CD4-positive, alpha-beta T cell treated with Interferon gamma for 1 hour (primary cell): ENCODE data around the gene LINC01488.

ENCODE experiments used
- DNase-seq: peaks from one replicate; pipeline ENCODE4 v3.0.0-alpha.2; 2020

Gene LINC01488

DNA sequence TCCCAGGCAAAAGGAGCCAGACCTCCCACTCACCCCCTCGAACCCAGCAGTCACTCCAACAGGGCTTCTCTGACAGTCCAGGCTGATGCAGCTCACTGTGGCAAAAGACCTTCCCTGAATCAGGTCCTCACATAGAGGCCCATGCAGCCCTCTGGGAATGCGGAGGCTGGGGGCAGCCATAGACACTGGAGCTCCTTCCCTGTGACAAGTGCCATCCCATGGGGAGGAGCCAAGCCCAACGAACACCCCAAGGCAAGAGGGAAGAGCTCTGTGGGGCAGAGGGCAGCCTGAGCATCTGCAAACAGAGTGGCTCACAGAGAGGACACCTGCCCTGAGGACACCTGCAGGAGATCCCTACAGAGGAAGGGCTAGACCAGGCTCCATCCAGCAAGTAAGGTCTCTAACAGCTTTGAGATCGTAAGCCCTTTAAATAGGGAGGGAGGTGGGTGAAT is at the start of gene LINC01488:
TSS of gene LINC01488 (plus strand) at position 271 of the 452 bp plus-strand sequence.
- no peak for DNase-seq

DNA sequence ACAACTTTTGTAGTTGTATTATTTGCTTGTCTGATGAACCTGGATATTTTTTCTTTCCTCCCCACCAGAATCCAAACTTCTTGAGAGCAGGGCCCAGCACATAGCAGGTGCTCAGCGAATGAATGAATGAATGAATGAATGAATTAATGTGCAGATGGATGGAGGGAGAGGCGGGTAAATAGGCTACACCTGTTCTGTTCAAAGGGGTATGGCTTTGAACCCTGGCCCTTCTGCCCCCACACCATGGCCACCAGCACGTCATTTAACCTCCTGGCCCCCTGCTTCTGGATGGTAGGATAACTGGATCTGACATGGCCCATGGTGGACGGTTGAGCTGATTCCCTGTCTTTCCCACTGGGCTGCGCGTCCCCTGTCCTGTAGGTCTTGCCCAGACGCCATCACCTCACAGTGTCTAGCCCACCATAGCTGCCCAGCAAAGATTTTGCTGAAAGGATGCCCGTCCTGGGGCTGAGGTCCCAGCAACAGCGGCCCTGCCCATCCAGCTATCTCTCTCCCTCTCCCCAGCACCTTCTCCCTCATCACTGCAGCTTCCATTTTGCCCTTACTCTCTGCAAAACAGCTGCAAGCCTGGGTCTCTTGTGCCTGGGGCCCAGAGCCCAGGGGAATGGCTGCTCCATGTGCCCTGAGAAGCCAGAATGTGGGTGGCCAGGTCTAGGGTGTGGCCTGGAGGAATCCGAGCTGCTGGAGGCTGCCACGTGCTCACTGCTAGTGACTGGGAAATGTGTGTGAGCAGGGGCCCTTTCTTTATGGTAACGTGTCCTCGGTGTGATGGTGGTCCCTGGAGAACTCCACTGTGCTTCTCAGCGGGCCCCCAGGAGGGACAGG is 49.3 kb upstream of the LINC01488 start:
- no peak for DNase-seq

DNA sequence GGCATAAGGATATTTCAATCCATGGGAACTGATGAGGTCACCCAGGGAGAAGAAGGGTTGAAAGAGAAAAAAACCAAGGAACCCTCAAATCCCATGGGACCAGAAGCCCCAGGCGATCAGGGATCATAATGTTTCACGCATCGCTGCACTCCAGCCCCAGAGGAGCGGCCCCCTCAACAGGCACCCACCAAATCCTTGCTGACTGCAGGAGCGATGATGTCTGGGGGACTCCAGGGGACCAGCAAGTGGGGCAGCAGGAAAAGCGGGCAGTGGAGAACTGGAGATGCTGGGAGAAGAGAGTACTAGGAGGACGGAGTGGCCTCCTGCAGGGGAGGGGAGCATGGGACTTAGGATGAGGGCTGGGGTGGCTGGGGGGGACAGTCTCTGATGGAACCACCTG is 47.7 kb upstream of the LINC01488 start:
- DNase-seq = no peak

DNA sequence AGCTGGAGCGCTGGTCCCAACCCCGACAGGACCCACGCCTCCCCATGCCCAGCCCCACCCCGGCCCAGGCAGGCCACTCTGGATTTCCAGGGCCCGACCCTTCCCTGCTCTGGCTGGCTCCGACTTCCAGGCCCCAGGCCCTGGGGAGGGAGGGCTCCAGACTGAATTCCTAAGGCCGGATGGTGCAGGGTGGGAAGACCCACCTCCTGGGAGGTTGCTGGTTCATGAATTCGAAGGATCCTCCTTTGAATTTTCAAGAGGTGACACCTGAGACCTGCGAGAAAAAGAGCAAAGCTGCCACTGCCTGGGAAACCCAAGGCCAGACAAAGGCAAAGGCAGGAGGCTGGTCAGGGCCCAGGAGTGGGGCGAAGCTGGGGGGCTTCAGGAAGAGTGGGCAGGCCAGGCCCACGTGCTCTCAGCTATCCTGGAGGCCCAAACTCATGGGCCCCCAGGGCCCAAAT is 47.0 kb upstream of the LINC01488 start:
- no peak for DNase-seq

DNA sequence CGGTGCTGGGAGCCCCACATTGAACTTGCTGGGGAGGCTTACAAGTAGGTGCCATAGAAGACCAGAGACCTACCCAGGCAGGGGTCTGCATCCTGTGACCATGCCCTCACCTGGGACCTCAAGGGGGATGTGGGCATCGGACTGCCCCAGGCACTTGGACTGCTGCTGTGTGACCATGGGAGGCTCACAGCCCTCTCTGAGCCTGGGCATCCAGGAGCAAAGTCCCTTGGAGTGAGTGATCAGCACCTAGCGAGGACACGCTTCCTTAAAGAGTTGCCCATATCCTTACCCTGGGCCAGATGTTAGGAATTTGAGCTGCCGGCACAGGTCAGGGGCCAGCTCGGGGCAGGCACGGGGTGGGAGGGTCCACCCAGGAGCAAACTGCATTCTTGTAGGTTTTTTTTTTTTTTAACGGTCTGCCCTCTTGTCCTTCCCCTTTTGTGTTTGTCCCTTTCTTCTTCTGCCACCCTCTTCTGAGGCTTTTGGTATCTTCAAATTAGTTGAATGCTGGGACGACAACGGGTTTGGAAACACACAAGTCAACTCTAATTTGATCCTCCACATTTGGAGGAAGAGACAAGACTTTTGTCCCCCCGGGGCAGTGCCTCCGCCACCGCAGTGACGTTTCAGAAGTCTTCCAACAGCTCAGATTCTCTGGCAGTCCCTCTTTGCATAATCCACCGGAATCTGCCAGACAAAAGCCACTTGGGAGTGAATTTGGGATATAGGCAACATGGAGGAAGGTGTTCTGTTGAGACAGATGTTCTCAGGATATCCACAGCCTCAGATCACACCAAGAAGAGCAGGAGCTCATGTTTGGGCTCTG is 46.1 kb upstream of the LINC01488 start:
- DNase-seq = no peak

DNA sequence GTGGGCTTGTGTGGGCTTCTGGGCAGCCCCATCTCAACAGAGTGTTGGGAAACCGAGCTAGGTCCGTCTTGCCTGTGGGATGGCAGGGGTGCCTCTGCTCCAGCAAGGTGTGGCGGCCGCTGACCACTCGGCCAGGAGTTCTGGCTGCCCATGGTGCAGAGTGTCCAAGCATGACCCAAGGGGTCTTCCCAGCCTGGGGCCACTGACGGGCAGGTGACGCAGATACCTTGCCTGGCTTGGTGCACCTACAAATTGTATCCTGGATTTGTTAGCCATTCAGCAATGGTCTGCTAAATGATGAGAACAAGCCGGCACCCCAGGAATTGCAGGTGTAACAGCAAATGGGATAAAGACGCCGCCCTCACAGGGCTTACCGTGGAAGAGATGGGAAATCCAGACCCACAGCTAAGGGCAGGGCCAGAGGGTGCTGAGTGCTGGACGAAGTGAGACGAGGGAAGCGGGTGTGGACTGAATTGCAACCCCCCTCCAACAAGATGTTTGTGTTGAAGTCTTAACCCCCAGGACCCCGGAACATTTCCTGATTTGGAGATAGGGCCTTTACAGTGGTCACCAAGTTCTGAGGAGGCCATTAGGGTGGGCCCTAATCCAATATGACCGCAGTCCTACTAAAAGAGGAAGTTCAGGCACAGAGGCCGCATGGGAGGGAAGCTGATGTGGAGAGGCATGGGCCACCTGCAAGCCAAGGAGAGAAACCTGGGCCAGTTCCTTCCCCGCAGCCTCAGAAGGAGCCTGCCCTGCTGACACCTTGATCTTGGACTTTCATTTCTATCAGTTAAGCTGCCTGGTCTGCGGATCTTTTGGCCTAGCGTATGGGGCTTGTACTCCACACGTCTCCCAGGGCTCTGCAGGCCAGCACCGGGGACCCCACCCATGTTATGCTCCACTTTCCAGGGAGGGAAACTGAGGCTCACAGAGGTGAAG is 45.2 kb upstream of the LINC01488 start:
- no peak for DNase-seq

DNA sequence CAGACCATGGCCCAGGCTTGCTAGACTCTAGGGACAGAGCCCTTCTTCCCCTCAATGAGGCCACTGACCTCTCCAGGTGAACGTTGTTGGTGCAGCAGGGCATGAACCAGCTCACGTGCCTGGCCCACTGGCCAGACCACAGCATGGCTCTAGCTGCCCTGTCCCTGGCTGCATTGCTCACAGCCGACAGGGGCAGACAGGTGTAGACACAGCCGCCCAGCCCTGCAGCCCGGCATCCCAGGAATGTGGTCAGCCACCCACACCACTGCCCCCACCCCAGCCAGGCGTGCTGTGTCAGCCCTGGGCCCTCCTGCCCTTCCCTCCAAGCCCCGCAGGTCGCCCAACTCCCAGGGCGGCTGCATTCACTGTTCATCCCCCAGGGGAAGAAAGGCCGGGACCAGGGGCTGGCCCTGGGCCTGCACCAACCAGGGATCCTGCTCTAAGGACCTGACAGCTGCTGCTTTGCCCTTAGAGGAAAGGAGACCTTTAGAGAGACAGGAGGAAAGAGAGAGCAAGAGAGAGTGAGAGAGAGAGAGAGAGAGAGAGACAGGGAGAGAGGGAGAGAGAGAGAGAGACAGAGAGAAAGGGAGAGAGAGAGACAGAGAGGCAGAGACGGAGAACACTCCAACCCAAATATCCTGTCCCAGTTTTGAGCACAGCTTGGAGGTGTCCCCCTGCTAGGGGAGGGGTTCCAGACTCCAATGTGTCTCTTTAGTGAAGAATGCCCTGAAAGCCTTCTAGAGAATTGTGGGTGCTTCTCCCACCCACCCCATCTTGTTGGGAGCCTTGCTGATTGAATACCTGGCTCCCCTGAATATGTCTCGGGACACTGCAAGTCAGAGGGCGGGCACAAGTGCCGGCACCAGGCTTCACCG is 44.2 kb upstream of the LINC01488 start:
- DNase-seq = no peak

DNA sequence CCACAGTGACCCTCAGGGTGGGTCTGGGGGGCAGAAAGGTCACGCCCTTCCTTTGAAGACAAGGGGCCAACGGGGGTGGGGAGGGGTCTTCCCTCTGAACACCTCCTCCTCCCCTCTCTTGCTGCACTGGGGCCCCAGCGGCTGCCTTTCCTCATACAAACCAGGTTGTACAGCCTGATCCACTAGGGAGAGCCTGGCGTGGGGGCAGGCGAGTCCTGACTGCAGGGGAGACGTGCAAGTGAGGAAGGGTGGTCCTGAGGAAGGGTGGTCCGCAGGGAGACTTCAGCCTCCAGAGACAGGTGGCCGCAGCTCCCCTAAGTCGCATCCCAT is 43.6 kb upstream of the LINC01488 start:
- DNase-seq = no peak

DNA sequence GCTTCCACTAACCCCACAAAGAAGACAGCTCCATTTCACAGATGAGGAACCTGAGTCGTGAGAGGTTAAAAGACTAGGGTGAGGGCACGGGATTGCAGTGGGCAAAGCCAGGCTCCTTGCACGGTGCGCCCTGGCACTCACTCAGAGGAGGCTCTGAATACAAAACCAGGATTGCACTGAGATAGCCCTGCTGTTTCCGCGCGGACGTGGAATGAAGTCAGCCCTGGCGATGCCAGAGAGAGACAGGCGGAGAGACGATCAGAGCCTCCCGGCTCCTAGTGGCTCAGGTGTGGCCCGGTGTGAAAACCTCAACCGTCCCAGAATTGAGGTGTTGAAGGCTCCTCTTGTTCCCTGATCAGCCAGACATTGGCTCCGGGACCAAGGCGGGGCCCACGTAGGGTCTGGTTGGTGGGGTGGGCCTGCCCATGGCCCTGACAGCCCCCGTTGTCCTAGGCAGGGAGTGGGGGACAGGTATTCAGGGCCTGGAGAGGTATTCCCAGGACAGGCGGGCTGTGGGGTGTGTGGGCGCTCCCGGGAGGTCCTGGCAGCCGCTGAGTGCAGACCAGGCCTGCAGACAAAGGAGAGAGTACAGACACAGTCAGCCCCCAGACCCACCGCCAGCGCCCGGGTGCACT is 43.1 kb upstream of the LINC01488 start:
- no peak for DNase-seq

DNA sequence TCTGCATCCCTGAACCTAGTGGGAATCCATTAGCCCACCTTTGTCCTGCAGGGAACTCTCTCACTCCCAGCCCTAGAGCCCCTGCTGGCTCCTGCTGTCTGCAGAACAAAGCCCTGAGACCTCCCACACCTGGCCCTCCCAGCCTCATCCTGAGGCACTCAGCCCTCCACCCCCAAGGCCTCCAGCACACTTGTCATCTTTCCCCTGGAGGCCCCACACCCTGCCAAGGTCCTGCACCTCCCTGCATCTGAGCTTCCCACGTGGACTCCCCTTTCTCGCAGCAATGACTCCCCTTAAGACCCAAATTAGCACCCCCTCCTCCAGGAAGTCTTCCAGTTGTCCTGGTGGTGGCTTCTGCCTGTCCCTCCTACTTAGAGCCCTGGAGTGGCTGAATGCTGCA is 42.3 kb upstream of the LINC01488 start:
- no peak for DNase-seq

DNA sequence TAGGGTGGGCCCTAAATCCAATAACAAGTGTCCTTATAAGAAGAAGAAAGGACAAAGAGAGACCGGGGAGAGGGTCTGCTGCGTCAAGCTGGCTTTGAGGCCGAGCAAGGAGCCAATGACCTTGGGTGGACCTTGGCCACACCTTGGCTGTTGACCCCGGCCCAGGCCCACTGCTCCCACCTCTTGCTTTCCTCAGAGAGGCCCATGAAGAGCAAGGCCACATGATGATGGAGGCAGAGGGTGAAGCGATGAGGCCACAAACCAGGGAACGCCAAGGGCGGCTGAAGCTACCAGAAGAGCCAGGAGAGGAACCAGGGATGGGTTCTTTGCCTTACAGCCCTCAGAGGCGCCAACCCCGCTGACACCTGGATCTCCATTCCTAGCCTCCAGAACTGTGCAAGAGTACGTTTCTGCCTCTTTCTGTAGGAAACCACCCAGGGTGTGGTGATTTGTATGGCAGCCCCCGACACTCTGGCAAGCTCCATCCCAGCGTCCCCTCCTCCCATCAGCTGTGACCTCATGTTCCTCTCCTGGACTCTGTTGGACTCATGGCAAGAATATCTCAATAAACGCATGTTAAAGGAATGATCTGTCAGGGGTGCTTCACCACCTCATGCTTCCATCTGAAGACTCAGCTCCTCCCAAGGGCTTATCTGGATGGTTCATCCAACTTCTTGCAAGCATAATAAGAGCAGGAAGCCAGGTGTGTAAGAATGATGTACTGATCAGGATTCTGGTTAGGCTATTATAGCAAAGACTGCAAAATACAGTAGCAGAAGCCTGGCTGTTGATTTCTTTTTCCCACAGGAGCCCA is 41.6 kb upstream of the LINC01488 start:
- no peak for DNase-seq

DNA sequence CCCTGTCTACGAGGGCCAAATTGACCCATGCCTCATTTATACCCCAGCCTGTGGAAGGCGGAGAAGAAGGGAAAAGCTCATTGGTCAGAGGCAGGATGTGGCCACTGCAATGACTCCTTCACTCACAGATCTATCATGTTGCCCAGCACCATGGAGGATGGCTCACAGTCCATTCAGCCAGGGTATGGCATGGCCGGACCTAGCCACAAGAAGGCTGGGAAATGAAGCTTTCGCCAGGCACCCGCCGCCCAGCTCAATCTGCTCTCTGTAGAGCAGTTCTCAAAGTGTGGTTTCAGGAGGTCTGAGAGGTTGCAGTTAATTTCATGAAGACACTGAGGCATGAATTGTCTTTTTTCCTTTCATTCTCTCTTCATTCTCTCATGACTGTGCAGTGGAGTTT is 40.6 kb upstream of the LINC01488 start:
- DNase-seq = no peak

DNA sequence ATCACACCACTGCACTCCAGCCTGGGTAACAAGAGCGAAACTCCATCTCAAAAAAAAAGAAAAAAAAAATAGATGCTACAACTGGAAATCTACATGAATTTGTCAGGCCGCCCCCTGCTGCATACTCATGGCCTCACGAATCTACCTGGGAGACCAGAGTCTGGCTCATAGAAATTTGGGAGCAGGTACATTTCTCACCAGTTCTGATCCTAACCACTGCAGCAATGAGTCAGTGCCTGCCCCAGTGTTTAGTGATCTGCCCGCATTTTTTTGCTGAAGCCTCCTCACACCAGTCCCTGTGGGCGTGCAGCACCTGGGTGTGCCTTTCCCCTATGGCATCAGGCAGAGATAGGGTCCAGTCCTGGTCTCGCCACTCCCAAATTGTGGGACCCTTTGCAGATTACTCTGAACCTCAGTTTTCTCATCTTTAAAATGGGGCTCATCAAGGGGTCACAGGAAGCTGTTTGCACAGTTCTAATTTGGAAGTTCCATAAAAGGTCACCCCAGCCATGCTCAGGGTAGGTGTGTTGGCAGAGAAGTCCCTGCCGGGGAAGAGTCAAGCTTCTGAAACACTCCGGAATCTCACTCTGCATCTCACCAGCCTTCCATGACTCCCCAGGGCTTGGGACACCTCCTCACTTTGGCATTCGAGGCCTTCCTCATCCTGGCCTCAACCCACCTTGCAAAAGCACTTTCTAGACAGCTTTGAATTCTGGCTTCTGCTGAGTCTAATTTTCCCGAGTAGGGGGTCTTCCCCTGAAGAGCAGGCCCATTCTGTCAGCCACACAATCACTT is 39.3 kb upstream of the LINC01488 start:
- DNase-seq = no peak

DNA sequence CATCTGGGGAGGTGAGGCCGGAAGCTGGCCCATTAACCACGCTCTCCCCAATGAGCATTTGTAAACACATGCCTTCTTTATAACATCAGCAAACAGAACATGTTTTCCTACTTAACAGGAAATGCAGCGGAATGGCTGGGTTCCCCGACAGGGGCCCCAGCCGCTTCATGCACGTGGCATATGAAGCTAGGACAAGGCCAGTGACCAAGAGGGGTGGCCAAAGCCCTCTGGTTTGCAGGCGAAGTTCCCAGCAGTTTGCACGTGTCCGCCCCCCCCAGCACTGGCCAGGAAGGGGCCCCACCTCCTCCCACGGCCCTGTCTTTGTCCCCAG is 38.7 kb upstream of the LINC01488 start:
- DNase-seq = no peak

DNA sequence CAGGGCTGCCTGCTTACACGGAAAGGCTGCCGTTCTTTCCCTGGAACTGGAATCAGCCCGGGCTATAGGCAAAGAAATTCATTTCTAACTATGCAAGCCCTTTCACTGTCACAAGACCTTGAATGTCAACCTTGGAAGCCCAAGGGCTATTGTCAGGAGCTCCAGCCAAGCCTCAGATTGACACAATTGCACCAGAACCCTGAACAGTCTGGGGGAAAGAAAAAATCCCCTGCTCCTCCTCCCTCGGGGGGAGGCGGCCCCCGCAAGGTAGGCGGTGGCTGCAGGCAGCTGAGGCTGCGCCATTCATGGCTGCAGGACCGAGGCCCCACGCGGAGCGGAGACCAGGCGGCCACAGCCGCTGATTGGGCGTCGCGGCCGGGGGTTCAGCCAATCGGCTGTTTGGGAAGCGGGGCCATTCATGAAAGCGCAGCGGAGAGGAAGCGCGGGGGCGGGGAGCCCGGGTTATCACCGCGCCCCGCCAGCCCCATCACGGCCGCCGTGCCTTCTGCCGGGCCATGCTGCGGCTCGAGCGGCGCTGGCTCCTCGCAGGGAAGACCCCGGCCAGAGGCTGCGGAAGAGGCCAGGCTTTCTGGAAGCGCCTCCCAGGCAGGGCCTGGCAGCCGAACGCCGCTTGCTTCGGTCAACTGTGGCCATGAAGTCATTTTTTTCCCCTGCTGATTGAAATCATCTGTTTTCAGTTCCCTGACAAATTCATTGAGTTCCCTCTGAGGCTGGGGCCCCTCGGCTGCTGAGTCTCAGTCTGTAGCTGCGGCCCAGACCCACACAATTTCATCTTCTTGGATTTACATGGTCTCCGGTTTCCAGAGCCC is 38.1 kb upstream of the LINC01488 start:
- peak; percentile 76 for DNase-seq

DNA sequence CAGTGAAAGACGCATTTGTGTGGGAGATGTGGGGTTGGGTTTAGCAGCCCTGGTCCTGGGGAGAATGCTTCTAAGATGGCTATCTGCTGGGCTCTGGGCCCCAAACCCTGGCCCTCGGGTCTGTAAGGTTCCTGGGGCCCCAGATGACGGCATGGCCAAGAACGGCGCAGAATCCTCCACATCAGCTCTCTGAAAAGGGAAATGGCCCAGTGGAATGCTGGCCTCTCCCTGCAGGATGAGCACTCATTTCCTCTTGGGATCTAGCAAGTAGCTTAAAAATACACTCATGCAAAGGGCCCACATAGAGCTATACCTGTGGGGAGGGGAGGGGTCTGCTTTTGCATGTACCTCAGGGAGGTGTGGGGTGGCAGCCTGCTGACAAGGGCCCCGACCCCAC is 37.5 kb upstream of the LINC01488 start:
- no peak for DNase-seq

DNA sequence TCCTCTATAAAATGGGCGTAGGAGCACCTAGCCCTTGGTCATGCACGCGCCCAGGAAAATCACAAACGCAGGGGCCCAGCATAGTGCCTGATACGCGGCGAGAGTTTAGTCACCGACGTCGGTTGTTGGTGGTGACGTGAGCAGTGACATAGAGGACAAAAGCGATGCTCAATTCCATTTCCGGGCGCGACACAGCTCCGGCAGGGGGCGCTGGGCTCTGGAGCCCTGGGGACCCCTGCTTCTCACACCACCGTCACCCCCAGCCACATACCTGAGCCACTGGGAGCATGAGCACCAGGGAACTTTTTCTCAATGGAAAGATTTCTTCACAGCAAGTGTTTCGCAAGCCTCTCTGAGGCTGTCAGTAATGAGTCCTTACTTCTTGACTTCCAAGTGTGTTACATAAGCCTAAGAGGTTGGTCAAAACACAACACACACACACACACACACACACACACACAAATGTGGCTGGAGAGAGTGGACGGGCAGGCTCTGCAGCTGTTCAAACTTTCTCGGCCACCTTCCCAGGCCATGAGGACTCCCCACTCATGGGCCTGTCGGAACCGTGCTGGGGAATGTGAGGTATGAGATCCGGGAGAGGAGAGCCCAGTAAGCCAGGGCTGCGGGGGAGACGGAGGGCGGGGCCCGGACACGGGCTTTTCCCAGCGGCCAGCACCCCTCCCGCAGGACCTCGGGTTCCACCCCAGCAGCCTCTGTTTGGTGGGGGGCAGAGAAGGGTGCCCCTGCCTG is 36.9 kb upstream of the LINC01488 start:
- DNase-seq = no peak

DNA sequence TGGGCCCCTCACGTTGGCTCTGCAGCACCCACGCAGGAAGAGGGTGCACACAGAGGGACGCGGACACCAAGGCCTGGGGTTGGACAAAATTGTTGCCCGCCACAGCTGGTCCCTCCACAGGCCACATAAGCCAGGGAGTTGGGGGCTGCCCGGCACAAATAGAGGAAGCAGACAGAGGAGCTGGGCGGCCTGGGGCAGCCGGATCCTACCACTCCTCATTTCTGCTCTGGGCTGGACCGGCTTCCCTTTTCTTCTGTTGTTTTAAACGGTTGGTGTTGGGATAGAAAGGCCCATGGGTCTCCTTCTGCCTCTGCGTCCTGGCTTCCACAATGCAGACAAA is 36.4 kb upstream of the LINC01488 start:
- DNase-seq = no peak
